ENCODE data around the gene YKT6.

Gene YKT6

GRCh38 chr7:44200699-44201461, at the start of gene YKT6:
YKT6 (plus strand) TSS chr7:44200978; CDS start chr7:44201136, 158 bp downstream.
- no peaks in the 10 kb centered on the region for H3K27me3 ChIP-seq (ENCODE audit: insufficient read depth, low read length, poor library complexity)
- peaks cover 27% of the 10 kb centered on the region for H3K4me1 ChIP-seq (ENCODE audit: insufficient read depth, low read length)
- H3K9ac ChIP-seq (ENCODE audit: low read depth, low read length): peak within 1 kb of the TSS; percentile 80
- H3K36me3 ChIP-seq (ENCODE audit: insufficient read depth, low read length): peaks cover 30% of the 10 kb centered on the region
- H2AFZ ChIP-seq (ENCODE audit: low read depth, low read length): peak within 1 kb of the TSS; percentile 91
- TF ChIP-seq CTCF (IDR thresholded peaks at IDR 0.05; ENCODE audit: borderline replicate concordance, extremely low read depth, low read length, poor library complexity, severe bottlenecking): peak; percentile 53
- no peak for TF ChIP-seq EZH2 (IDR thresholded peaks at IDR 0.05; ENCODE audit: borderline replicate concordance, low read depth, low read length, severe bottlenecking)
- peak within 1 kb of the TSS; percentile 98 to 99 for H3K4me3 ChIP-seq (ENCODE audit: low read depth in 1 of 2, low read length in 2 of 2)
- peak within 1 kb of the TSS; percentile 86 for H3K27ac ChIP-seq (ENCODE audit: low read length)
- DNase-seq (peak; percentile 96), ATAC-seq (ENCODE audit: insufficient read depth, low read depth) (peak; percentile 98)
- H3K79me2 ChIP-seq (ENCODE audit: insufficient read depth, low read length): peaks cover 41% of the 10 kb centered on the region
- peaks cover 14% of the 10 kb centered on the region; the same call in 1 of the 2 replicates for H4K20me1 ChIP-seq (ENCODE audit: insufficient read depth, low read length)
- H3K4me2 ChIP-seq (ENCODE audit: insufficient read depth, low read length): peak within 1 kb of the TSS; percentile 98
- H3K9me3 ChIP-seq (ENCODE audit: insufficient read depth, low read length, severe bottlenecking): no peaks in the 10 kb centered on the region

GRCh38 chr7:44151956-44152355, 48.8 kb upstream of the YKT6 start:
- Histone ChIP-seq H3K4me1 (ENCODE audit: insufficient read depth, low read length) (no peaks in the 10 kb centered on the region), H3K9me3 (ENCODE audit: insufficient read depth, low read length, severe bottlenecking) (no peaks in the 10 kb centered on the region), H3K9ac (ENCODE audit: low read depth, low read length) (no peak overlapping the region), H3K27ac (ENCODE audit: low read length) (no peak overlapping the region), H3K27me3 (ENCODE audit: insufficient read depth, low read length, poor library complexity) (no peaks in the 10 kb centered on the region), H3K4me3 (ENCODE audit: low read depth in 1 of 2, low read length in 2 of 2) (no peak overlapping the region), H4K20me1 (ENCODE audit: insufficient read depth, low read length) (no peaks in the 10 kb centered on the region), H3K36me3 (ENCODE audit: insufficient read depth, low read length) (no peaks in the 10 kb centered on the region), H2AFZ (ENCODE audit: low read depth, low read length) (no peak overlapping the region), H3K4me2 (ENCODE audit: insufficient read depth, low read length) (no peak overlapping the region), H3K79me2 (ENCODE audit: insufficient read depth, low read length) (no peaks in the 10 kb centered on the region)
- ATAC-seq (ENCODE audit: insufficient read depth, low read depth) (no peak), DNase-seq (no peak)
- no peak for TF ChIP-seq CTCF (IDR thresholded peaks at IDR 0.05; ENCODE audit: borderline replicate concordance, extremely low read depth, low read length, poor library complexity, severe bottlenecking)
- TF ChIP-seq EZH2 (IDR thresholded peaks at IDR 0.05; ENCODE audit: borderline replicate concordance, low read depth, low read length, severe bottlenecking): no peak

DNA sequence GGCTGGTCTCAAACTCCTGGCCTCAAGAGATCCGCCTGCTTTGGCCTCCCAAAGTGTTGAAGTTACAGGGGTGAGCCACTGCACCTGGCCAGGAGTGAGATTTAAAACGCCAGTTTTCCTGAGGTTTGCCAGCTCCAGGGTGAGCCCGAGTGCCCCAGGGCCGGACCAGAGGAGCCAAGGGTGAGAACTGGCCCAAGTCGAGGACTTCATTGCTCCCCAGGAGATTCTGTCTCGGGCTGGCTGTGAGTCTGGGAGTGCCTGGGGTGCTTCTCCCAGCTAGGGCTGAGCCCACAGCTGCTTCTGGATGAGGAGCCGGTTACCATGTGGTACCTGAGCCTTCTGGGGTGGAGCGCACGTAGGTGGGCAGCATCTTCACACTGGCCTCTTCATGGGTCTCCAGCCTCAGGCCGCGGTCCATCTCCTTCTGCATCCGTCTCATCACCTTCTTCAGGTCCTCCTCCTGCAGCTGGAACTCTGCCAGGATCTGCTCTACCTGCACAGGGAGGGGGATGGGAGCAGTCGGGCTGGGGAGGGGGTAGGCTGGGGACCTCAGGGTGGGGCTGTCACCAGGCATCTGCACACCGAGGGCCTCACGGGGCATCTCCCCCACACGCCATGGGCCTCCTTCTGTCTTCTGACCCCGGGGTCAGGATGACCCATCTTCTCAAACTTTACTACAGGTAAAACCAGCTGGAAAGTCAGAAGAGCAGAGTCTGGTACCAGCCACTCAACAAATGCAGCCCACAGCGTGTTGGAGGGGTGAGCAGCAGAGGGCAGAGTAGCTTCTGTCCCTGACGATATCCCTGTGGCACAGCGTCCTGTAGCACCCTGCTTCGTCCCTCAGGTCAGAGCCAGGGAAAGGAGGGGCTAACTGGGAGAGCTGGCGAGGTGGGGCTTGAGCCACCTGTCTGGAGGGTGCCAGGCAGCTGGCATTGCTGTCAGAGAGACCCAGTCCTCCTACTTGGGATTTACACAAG, 47.5 kb upstream of the YKT6 start:
- TF ChIP-seq CTCF (IDR thresholded peaks at IDR 0.05; ENCODE audit: borderline replicate concordance, extremely low read depth, low read length, poor library complexity, severe bottlenecking): peak; percentile 6
- no peak for TF ChIP-seq EZH2 (IDR thresholded peaks at IDR 0.05; ENCODE audit: borderline replicate concordance, low read depth, low read length, severe bottlenecking)
- no peaks in the 10 kb centered on the region for H3K79me2 ChIP-seq (ENCODE audit: insufficient read depth, low read length)
- H3K9me3 ChIP-seq (ENCODE audit: insufficient read depth, low read length, severe bottlenecking): no peaks in the 10 kb centered on the region
- H2AFZ ChIP-seq (ENCODE audit: low read depth, low read length): no peak overlapping the region
- no peak overlapping the region for H3K4me2 ChIP-seq (ENCODE audit: insufficient read depth, low read length)
- DNase-seq: no peak
- no peak overlapping the region for H3K4me3 ChIP-seq (ENCODE audit: low read depth in 1 of 2, low read length in 2 of 2)
- H4K20me1 ChIP-seq (ENCODE audit: insufficient read depth, low read length): no peaks in the 10 kb centered on the region
- no peak overlapping the region for H3K9ac ChIP-seq (ENCODE audit: low read depth, low read length)
- H3K27me3 ChIP-seq (ENCODE audit: insufficient read depth, low read length, poor library complexity): no peaks in the 10 kb centered on the region
- no peak for ATAC-seq (ENCODE audit: insufficient read depth, low read depth)
- no peaks in the 10 kb centered on the region for H3K4me1 ChIP-seq (ENCODE audit: insufficient read depth, low read length)
- no peaks in the 10 kb centered on the region for H3K36me3 ChIP-seq (ENCODE audit: insufficient read depth, low read length)
- no peak overlapping the region for H3K27ac ChIP-seq (ENCODE audit: low read length)

All from DND-41 (cell line).